H1 (cell line): ENCODE data around the gene MAGI2. TPM values are rescaled to one million over a fixed set of nuclear protein-coding genes. Genes with fewer than 3 reads are reported as not detected.

ENCODE experiments used
- KDM1A ChIP-seq: fragments of 200-600, 300-600 bp; sonication (generic); IDR thresholded peaks from 2 replicates; pipeline ENCODE4 v1.7.1; 2016; ENCODE audit warnings: mild to moderate bottlenecking, low read length, borderline replicate concordance
- polyA plus RNA-seq, 7 experiments: library from polyadenylated mRNA; depleted of rRNA in 3 of 7; stranded (reverse) in 5 of 7; unstranded in 2 of 7; fragments of >200 nt in 5 of 7; fragments of 200-250 nt in 2 of 7; gene quantifications; 1 replicate in 5 of 7; 2 replicates in 1 of 7; 4 replicates in 1 of 7; pipeline versions ENCODE4 v1.2.1 to v1.2.3, GENCODE V29; 2011 to 2013; ENCODE audit warnings: missing spikeins in 2 of 7, mixed read lengths in 2 of 7
- total RNA-seq: library from RNA; stranded (reverse); fragmentation: NEBNext Ultra II Directional; extraction: Animal tissue kit (Norgen Biotek cat#: 25700); gene quantifications from 2 replicates; pipeline ENCODE4 v1.2.1, GENCODE V29; 2021

The MAGI2 gene
- total and polyA plus RNA-seq, 2 of the 8 experiments (the other 6 are each of a cell fraction or from before 2014, with no cell fraction given) = 6.0 to 27.3 TPM

GRCh38 chr7:79398138-79398749, 55.2 kb downstream of the MAGI2 start (continued):
- TF ChIP-seq KDM1A = no peak
